ENCODE measurements around the gene CFAP74. TPM values are rescaled to one million over a fixed set of nuclear protein-coding genes. Genes with fewer than 3 reads are reported as not detected.

CFAP74 gene
- polyA plus RNA-seq, 1 experiment, result not detected

DNA sequence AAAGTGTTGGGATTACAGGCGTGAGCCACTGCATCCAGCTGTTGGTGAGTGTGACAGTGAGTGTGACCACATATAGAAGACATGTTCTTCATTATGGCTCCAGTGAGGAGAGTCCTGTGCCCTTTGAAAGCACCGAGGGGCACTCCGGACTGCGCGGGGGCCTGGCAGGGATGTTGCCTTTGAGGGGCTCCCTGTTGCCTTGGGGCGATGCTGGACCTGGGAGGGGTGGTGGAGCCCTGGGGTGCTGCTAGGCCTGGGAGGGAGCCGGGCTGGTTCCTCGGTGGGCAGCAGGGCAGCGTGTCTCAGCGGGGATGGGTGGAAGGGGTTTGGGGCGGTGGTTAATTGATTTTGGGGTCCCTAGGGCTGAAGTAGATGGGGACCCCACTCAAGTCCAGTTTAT lies 25.5 kb downstream of the CFAP74 start:
- Histone ChIP-seq H3K4me3 (ENCODE audit: low read depth, low read length) (no peak overlapping the region), H3K9me3 (ENCODE audit: control insufficient read depth, insufficient read depth, low read length) (peaks cover 69% of the 10 kb centered on the region), H3K27ac (ENCODE audit: low read depth, low read length) (no peak overlapping the region), H3K27me3 (ENCODE audit: control insufficient read depth, insufficient read depth, low read length) (peaks cover 2% of the 10 kb centered on the region)
- no peak for DNase-seq (ENCODE audit: low read depth, low spot score)
- POLR2A ChIA-PET, result no interaction called here
- no peak for TF ChIP-seq CTCF (IDR thresholded peaks at IDR 0.05; ENCODE audit: low read depth, low read length)
- CTCF ChIA-PET, result no interaction called here

GRCh38 chr1:1976031-1976430 lies 27.6 kb downstream of the CFAP74 start:
- Histone ChIP-seq H3K27ac (ENCODE audit: low read depth, low read length) (no peak overlapping the region), H3K27me3 (ENCODE audit: control insufficient read depth, insufficient read depth, low read length) (peaks cover 2% of the 10 kb centered on the region), H3K4me3 (ENCODE audit: low read depth, low read length) (no peak overlapping the region), H3K9me3 (ENCODE audit: control insufficient read depth, insufficient read depth, low read length) (peaks cover 62% of the 10 kb centered on the region)
- POLR2A ChIA-PET, result no interaction called here
- DNase-seq (ENCODE audit: low read depth, low spot score), result no peak
- TF ChIP-seq CTCF (IDR thresholded peaks at IDR 0.05; ENCODE audit: low read depth, low read length), result no peak
- CTCF ChIA-PET, result no interaction called here

- POLR2A ChIA-PET, result no interaction called here
- no peak for TF ChIP-seq CTCF (IDR thresholded peaks at IDR 0.05; ENCODE audit: low read depth, low read length)
- no peak overlapping the region for H3K27ac ChIP-seq (ENCODE audit: low read depth, low read length)
- peaks cover 62% of the 10 kb centered on the region for H3K9me3 ChIP-seq (ENCODE audit: control insufficient read depth, insufficient read depth, low read length)
- no peak for DNase-seq (ENCODE audit: low read depth, low spot score)
- no peak overlapping the region for H3K4me3 ChIP-seq (ENCODE audit: low read depth, low read length)
- CTCF ChIA-PET, result no interaction called here
- H3K27me3 ChIP-seq (ENCODE audit: control insufficient read depth, insufficient read depth, low read length), result peaks cover 2% of the 10 kb centered on the region
Observed at GRCh38 chr1:1975535-1975934, 28.1 kb downstream of the CFAP74 start.

DNA sequence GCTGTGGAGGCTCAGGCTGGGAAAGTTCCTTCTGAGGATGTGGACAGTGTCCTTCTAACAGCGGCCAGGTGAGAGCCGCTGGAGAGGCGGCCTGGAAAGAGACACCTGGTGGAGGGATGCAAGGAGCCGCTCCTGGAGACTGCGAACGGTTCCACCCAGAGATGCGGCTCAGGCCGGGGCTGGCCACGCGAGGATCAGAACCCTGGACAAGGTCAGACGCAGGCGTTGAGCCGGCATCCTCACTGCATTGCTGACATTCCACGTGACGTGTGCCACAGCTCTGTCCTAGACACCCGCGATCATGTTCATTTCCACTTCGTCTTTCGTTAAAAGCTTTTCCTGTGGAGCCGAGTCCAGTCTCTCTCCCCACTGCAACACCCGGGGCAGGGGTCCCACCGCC lies 28.8 kb downstream of the CFAP74 start:
- DNase-seq (ENCODE audit: low read depth, low spot score), result no peak
- H3K27ac ChIP-seq (ENCODE audit: low read depth, low read length), result no peak overlapping the region
- peaks cover 2% of the 10 kb centered on the region for H3K27me3 ChIP-seq (ENCODE audit: control insufficient read depth, insufficient read depth, low read length)
- ChIA-PET CTCF (no interaction called here), POLR2A (no interaction called here)
- peaks cover 64% of the 10 kb centered on the region for H3K9me3 ChIP-seq (ENCODE audit: control insufficient read depth, insufficient read depth, low read length)
- no peak overlapping the region for H3K4me3 ChIP-seq (ENCODE audit: low read depth, low read length)
- TF ChIP-seq CTCF (IDR thresholded peaks at IDR 0.05; ENCODE audit: low read depth, low read length), result no peak

GRCh38 chr1:1973716-1974642 lies 29.6 kb downstream of the CFAP74 start:
- CTCF ChIA-PET, result no interaction called here
- H3K27me3 ChIP-seq (ENCODE audit: control insufficient read depth, insufficient read depth, low read length), result peaks cover 2% of the 10 kb centered on the region
- H3K27ac ChIP-seq (ENCODE audit: low read depth, low read length), result no peak overlapping the region
- H3K4me3 ChIP-seq (ENCODE audit: low read depth, low read length), result no peak overlapping the region
- H3K9me3 ChIP-seq (ENCODE audit: control insufficient read depth, insufficient read depth, low read length), result peaks cover 66% of the 10 kb centered on the region
- POLR2A ChIA-PET, result no interaction called here
- no peak for DNase-seq (ENCODE audit: low read depth, low spot score)
- no peak for TF ChIP-seq CTCF (IDR thresholded peaks at IDR 0.05; ENCODE audit: low read depth, low read length)

All from AG04450 (cell line).